NCI-H524 treated with DMSO at 0.1 percent for 48 hours (cell line): ENCODE measurements around the gene DHX38.

Experiments
- DNase-seq: peaks from one replicate; lab custom pipeline; 2025; lab: John Stamatoyannopoulos, UW

The DHX38 gene

DNA sequence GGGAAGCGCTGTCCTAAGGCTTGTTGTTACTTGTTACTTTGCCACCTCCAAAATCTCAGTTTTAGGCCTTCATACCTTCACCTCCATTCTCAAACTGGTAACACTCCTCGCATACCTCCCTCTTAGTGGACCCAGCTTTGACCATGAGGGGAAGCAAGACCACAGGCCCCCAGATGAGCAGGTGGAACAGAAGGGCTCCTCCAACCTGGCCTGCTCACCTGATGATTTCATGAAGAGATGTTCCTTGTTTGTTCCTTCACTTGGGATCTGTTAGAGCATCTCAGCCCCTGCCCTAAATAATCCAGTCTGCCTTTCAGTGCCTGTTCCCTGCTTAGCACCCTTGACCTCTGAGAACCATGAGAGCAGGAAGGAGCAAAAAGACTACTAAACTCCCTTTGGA is 28.7 kb downstream of the DHX38 start:
- no peak for DNase-seq

DNA sequence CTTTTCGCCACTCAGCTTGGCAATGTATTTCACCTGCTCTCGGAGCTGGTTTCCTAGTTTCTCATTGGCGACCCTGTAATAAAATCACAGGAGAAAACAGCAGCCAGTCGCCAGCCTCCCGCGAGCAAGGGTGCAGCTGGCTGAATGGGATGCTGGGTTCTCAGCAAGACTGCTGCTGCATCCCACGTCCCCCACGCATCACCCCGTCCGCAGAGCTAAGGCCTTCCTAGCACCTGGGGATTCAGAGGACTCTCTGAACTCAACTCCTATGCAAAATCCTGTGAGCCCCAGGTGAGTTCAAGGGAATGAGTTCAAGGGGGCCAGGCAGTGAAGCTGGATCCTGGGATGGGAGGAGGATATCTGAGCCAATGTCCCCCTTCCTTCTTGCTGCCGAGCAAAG is 29.3 kb downstream of the DHX38 start:
- DNase-seq, result no peak

DNA sequence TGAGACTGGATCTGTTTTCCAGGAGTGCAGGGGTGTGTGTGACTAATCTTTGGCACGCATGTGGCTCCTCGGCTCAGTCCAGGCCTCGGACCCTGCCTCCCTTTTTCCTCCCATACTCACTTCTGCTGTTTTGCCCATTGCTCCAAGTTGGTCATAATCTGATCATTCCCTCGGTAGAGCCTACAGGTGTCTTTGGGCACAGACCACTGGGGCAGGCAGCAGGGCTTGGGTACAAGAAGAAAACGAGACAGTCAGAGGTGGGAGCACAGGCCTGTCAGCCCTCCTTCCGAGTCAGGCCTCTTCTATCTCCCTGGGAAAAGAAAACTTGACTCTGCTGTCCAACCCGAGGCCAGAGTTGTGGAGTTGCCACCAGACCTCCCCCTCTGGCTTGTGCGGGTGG is 29.8 kb downstream of the DHX38 start:
- no peak for DNase-seq

GRCh38 chr16:72124148-72124547 is 30.5 kb downstream of the DHX38 start:
- no peak for DNase-seq

DNA sequence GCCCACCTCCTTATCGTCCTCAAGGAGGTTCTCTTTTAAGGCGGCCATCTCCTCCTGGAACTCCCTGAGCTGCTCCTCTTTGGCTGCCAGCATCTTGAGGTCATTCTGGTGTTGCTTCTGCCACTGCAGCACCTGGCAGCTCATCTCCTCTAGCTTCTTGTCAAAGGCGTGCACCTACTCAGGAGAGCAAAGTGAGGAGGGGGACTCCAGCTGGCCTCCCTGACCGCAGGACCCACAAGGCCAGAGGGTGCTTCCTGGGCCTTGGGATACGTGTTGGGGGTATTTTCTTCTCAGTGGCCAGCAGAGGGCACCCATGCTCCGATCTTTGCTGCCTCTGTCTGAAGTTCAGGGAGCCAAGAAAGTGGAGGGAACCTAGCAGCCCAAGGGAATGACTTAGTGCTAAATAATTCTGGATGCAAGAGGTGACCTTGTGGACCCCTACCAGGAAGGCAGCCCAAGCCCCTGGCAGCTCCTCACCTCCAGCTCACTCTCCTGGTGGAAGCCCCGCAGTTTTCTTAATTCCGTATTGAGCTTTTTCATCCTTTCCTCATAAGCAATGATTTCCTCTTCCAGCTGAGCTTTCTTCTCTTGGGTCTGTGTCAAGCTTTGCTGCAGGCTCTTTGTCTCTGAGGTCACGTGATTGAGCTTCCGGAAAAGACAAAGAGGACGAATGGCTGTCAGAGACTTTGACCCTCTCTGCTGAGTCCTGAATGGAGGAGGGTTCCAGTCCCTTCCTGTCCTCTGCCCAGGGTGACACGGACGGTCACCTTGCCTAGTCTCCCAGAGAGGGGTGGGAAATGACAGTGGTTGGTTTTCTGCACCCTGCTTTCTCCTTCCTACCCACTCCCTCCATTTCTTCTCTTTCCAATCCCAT is 31.4 kb downstream of the DHX38 start:
- DNase-seq, result peak; percentile 12

DNA sequence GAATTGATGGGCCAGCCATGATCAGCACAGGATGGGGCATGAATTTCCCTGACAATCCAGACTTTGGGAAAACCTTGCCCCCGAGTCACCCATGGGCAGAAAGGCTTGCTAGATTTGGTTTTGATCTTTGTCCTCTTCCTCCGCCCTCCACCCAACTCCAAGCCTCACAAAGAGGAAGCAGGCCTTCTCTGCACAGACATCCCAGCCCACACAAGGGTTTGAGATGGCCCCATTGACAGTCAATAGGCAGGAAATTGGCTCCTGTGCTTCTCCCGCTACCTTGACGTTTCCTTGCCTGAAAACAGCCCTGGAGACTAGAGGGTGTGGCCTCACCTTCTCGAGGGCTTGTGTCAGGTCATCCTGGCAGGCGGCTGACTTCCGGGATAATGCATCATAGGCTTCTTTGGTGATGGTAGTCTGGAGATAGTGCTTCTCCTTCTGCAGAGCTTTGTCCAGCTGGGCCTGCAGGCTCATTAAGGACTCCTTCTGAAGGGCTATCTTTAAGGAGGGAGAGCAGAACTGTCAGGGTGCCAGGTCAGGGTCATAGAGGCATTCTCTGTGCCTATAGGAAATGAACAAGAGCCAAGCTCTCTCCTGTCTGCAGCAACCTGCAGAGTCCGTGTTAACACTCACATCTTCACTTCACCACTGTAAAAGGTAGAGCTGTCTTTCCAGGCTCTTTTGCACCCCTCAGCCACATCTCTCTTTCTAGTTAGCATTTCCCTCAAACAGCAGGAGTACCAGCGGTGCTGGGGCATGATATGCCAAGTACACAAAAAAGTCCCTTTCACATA is 32.2 kb downstream of the DHX38 start:
- no peak for DNase-seq

DNA sequence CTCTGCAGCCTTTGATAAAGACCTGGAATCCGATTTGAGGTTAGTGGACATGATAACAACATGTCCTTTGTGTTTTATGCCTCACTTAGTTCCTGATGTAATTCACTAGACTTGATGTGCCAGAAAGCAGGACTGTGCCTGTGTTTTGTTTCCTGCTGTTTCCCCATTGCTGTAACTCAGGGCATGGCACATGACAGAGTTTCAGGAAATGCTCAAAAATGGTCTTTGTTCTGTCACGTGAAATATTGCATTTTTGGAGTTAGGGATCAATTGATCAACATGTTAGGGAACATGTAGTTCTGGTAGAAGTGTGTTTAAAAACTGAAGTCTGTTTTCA is 32.8 kb downstream of the DHX38 start:
- no peak for DNase-seq

GRCh38 chr16:72128701-72129100 is 35.1 kb downstream of the DHX38 start:
- DNase-seq, result no peak

- DNase-seq, result peak; percentile 13
Measured at GRCh38 chr16:72129976-72130656, 36.5 kb downstream of the DHX38 start.

- no peak for DNase-seq
Measured at GRCh38 chr16:72131036-72131435, 37.4 kb downstream of the DHX38 start.

- no peak for DNase-seq
Measured at GRCh38 chr16:72132726-72133125, 39.1 kb downstream of the DHX38 start.

GRCh38 chr16:72134507-72134906 is 40.9 kb downstream of the DHX38 start:
- no peak for DNase-seq

DNA sequence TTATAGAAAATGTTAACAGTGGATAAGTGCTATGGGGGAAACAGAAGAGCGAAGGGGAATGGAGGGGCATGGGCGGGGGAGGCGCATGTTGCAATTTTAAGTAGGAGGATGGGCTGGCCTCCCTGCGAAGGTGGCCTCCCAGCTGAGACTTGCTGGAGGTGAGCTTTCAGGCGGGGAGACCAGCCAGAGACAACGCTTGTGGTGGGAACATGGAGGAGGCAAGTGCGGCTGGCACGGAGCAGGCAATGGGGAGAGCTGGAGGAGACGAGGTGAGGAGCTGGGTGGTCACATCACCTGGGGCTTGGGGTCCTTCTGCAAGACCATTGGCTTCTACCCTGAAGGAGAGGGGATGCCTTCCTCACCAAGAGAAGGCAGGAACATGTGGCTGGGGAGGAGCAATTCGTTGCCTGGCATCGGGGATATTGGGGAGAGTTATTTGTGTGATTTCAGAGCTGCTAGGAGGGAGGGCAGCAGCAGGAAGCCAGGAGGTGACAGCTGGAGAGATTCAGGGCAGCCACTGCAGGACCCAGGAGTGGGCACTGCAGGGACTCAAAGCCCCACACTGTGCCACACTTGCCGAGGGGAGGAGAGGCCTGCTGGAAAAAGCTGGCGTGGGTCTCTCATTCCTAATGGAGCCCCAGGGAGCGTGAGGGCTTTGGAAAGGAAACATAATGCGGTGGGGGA is 43.9 kb downstream of the DHX38 start:
- DNase-seq, result peak; percentile 13

DNA sequence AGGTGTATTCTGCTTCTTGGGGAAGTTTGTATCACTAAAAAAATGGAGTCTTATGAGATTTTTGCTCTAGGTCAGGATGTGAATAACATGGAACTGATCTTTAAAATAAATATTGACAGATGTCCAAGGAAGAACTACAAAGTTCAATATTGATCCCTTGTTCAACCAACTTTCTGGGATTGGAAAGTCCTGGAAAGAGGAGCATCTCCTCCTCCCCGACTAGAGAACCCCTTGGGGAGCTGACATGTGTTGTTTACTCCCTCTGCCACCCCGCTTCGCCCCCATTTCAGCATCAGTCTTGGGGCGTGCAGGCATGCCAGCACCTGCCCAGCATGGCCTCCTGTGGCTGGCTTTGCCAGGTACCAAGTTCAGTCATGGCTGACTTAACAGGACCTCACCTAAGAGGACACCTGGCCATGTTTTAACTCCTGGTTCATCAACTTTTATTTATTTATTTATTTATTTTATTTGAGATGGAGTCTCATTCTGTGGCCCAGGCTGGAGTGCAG is 44.5 kb downstream of the DHX38 start:
- no peak for DNase-seq

DNA sequence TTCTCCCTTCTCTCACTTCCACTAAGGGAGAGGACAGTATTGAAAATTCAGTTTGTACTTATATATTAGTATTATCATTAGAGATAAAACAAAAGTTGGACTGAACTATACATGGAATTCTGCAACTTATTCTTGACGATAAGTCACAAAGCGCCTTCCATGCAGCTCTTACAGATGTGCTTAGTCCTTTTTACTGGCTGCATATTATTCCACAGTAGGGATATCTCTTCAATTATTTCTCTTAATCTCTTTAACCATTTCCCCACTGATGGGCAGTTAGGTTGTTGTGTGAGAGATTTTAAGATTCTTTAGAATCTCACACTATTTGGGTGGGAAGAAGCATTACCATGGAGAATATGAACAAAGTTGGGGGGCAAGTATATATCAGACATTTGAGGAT is 46.3 kb downstream of the DHX38 start:
- no peak for DNase-seq

GRCh38 chr16:72142476-72142875 is 48.8 kb downstream of the DHX38 start:
- DNase-seq, result no peak

GRCh38 chr16:72149676-72150464 is 56.2 kb downstream of the DHX38 start:
- DNase-seq, result no peak

- no peak for DNase-seq
Measured at GRCh38 chr16:72159386-72159785, 65.7 kb downstream of the DHX38 start.

- DNase-seq, result peak; percentile 98
Measured at GRCh38 chr16:72159801-72160200, 66.2 kb downstream of the DHX38 start.

DNA sequence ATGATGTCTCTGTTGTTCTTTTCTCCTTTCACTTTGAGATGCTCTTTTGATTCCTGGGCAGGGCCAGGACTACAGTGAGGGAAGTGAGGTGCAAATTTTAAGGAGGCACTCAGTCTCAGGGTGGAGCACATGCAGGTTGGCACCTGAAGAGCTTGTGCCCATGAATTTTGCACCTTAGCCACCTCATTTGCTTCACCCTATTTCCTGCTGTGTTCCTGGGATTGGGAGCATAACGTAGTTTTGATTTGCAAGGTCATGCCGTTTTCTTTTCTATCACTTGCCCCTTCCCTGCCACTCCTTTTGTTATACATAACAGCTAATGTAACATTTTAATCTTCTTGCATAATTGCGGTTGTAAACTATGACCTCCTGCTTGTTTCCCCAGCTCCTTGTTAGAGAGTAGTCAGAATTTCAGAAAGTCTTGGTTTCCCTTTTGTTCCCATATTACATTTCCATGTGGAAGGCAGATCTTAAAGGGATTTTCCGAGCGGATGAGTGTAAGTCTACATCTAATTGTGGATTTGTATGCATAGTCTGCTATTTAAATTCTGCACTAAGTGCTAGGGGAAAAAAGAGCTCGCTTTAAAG is 68.6 kb downstream of the DHX38 start:
- peak; percentile 61 for DNase-seq
